ENCODE results near the gene SHCBP1L. TPM values are rescaled to one million over a fixed set of nuclear protein-coding genes. Genes with fewer than 3 reads are reported as not detected.

The SHCBP1L gene
- total RNA-seq, 1 experiment from 2014 or later, result not detected

DNA sequence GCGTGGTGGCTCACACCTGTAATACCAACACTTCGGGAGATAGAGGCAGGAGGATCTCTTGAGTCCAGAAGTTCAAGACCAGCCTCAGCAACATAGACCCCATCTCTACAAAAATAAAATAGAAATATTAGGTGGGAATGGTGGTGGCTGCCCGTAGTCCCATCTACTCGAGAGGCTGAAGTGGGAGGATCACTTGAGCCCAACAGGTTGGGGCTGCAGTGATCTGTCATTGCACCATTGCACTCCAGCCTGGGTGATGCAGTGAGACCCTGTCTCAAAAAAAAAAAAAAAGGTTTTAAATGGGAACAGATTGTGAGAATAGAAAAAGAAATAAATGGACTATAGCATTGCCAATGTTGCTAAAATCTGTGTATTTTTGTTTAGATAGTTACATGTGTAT, 102.6 kb downstream of the SHCBP1L start:
- POLR2A ChIA-PET, result no interaction called here
- no TSS peak for BruUV-seq (replicated peaks)
- CTCF ChIA-PET, result no interaction called here
- in situ Hi-C loops (cut with HindIII; ENCODE audit: low pct_unique_long_range_greater_than_20kb, low sequenced_read_pairs) (no loop called here), intact Hi-C loops (cut with micrococcal nuclease; ENCODE audit: unreplicated experiment) (no loop called here)
- no peaks in the 10 kb centered on the region for H3K4me1 ChIP-seq (ENCODE audit: control insufficient read depth, insufficient read depth, low read length)
- no peaks in the 10 kb centered on the region for H3K27me3 ChIP-seq (ENCODE audit: control insufficient read depth, insufficient read depth, low read length)
- H3K27ac ChIP-seq (ENCODE audit: low read length), result no peak overlapping the region
- peaks cover 85% of the 10 kb centered on the region for H3K36me3 ChIP-seq (ENCODE audit: control insufficient read depth, insufficient read depth, low read length)
- no peak for TF ChIP-seq POLR2AphosphoS5 (IDR thresholded peaks at IDR 0.05; ENCODE audit: low read depth, low read length)
- TF ChIP-seq, protein P1, sequence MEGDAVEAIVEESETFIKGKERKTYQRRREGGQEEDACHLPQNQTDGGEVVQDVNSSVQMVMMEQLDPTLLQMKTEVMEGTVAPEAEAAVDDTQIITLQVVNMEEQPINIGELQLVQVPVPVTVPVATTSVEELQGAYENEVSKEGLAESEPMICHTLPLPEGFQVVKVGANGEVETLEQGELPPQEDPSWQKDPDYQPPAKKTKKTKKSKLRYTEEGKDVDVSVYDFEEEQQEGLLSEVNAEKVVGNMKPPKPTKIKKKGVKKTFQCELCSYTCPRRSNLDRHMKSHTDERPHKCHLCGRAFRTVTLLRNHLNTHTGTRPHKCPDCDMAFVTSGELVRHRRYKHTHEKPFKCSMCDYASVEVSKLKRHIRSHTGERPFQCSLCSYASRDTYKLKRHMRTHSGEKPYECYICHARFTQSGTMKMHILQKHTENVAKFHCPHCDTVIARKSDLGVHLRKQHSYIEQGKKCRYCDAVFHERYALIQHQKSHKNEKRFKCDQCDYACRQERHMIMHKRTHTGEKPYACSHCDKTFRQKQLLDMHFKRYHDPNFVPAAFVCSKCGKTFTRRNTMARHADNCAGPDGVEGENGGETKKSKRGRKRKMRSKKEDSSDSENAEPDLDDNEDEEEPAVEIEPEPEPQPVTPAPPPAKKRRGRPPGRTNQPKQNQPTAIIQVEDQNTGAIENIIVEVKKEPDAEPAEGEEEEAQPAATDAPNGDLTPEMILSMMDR (IDR thresholded peaks at IDR 0.05), result no peak
- no peak for TF ChIP-seq SIN3A (IDR thresholded peaks at IDR 0.05; ENCODE audit: borderline replicate concordance, insufficient read depth, low read depth, low read length)
- TF ChIP-seq TCF7L2 (IDR thresholded peaks at IDR 0.05; ENCODE audit: low read depth, low read length), result no peak
- TF ChIP-seq, protein P2, sequence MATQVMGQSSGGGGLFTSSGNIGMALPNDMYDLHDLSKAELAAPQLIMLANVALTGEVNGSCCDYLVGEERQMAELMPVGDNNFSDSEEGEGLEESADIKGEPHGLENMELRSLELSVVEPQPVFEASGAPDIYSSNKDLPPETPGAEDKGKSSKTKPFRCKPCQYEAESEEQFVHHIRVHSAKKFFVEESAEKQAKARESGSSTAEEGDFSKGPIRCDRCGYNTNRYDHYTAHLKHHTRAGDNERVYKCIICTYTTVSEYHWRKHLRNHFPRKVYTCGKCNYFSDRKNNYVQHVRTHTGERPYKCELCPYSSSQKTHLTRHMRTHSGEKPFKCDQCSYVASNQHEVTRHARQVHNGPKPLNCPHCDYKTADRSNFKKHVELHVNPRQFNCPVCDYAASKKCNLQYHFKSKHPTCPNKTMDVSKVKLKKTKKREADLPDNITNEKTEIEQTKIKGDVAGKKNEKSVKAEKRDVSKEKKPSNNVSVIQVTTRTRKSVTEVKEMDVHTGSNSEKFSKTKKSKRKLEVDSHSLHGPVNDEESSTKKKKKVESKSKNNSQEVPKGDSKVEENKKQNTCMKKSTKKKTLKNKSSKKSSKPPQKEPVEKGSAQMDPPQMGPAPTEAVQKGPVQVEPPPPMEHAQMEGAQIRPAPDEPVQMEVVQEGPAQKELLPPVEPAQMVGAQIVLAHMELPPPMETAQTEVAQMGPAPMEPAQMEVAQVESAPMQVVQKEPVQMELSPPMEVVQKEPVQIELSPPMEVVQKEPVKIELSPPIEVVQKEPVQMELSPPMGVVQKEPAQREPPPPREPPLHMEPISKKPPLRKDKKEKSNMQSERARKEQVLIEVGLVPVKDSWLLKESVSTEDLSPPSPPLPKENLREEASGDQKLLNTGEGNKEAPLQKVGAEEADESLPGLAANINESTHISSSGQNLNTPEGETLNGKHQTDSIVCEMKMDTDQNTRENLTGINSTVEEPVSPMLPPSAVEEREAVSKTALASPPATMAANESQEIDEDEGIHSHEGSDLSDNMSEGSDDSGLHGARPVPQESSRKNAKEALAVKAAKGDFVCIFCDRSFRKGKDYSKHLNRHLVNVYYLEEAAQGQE (IDR thresholded peaks at IDR 0.05; ENCODE audit: insufficient read depth in 1 of 2, low read depth in 2 of 2, low read length in 1 of 2), result no peak
- no peak for DNase-seq (ENCODE audit: low read depth, low spot score)
- H3K4me3 ChIP-seq (ENCODE audit: low read depth in 2 of 2, low read length in 2 of 2), result no peak overlapping the region
- ATAC-seq, result no peak
- H3K9me3 ChIP-seq (ENCODE audit: control insufficient read depth, insufficient read depth, low read depth, low read length), result no peaks in the 10 kb centered on the region

Other genes starting within 250 kb of the SHCBP1L start
- gene NPL, start 163.4 kb downstream of the SHCBP1L start, total RNA-seq (2021; ENCODE audit: unreplicated experiment), result 0.90 TPM
- 180 TPM for gene DHX9, start 113.8 kb downstream of the SHCBP1L start, total RNA-seq (2021; ENCODE audit: unreplicated experiment)
- 113 TPM for gene LAMC1, start 70.3 kb upstream of the SHCBP1L start, total RNA-seq (2021; ENCODE audit: unreplicated experiment)
- gene LAMC2, start 233.1 kb upstream of the SHCBP1L start, total RNA-seq (2021; ENCODE audit: unreplicated experiment), result 8.3 TPM